DMS79 treated with DMSO at 0.1 percent for 48 hours (cell line): ENCODE measurements around the gene TMOD2.
"Not testable (repeated sequence)": the region's sequence is repeated elsewhere in the genome, so short reads cannot be mapped to it uniquely, and the experiment has no call there.

Experiments used
- DNase-seq: peaks from one replicate; lab custom pipeline; 2025; lab: John Stamatoyannopoulos, UW

TMOD2 gene

DNA sequence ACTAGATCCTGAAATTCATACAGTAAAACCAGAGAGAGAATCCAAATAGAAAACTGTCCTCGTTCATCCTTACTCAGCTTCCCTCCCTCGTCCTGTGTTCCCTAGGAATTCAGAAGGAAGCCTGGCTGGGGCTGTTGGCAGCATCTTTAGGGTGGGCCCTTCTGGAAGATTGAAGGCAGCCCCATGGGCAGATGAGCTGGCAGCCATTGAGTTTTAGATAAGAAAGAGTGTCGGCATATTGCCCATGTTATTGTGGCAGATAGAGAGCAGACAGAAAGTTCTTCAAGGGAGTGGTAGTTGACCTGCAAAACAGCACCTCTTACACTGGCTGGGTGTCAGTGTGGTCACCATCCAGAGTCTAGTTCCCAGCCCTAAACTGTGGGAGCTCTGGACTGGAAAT, 23.5 kb downstream of the TMOD2 start:
- DNase-seq: no peak

DNA sequence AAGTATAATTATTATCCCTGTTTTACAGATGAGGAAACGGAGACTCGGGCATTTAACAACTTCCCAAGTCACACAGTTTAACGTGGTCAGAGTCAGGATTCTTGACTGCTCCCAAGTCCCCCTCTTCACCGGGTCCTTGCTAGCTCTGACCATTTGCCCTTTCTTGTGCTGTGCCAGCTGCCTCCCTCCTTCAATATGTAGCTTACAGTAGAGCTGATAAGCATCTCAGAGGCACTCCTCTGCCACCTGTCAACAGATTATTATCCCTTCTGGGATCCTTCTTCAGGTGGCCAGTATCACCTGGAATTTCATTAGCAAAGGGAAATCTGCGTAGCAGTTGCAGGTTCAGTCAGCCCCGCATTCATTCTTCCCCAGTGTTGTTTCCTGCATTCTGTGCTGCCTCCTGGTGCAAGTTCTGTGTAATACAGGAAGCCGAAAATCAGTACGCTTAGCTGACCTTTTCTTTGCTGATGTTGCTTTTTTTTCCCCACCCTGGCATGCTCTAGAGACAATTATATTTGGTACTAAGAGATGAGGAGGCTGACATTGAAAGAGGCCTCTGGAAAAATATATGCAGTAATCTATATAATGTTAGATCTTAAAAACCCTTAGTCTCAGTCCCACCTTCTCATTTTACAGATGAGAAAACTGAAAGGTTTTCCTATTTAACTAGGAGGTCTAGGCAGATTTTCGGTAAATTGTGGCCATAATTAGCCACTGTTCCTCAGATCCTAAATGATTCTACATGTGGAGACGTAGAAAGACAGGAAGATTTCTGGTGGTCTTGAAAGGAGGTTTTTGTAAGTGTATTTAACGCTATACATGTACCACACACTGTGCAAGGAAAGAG, 24.8 kb downstream of the TMOD2 start:
- no peak for DNase-seq

DNA sequence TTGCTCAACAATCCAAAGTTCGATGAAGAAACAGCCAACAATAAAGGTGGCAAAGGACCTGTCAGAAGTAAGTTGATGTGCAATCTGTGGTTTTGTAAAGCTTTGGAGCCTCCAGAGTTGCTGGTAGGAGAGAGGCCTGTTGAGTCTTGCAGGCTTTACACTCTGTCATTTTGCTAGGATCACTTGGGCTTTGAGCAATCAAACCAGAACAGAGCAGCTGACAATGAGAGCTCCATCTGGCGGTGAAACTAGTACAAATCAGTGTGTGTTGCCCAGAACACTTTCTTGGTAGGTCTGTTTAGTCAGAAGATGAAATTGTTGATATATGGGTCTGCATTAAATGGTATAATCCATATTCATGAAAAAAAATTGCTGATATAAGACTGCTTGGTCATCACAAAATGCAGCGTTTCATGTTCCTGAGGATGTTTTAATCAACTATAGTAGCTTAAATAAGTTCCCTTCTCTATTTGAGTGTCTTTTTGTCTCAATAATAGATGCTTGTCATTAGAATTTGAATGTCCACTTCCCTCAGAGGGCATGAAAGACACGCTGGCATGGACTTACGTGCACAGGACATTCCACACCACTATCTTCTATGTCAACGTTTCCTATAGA, 25.7 kb downstream of the TMOD2 start:
- peak; percentile 39 for DNase-seq

DNA sequence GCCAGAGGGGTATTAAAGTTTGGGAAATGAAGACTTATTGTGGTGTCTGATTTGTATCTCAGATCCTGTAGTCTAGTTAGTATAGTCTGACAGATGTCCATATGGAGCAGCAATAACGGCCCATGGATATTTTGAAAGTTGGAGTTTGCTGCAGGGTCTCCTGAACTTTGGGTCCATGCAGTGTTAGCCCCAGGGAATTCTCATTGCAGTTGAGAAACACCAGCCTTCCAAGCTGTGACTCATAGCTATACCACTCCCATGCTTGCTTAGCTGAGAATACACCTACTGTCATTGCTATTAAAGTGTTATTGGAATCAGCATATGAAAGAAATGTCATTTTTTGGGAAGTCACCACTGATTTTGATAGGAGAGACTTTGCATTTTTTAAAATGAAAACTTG, 29.2 kb downstream of the TMOD2 start:
- no peak for DNase-seq

DNA sequence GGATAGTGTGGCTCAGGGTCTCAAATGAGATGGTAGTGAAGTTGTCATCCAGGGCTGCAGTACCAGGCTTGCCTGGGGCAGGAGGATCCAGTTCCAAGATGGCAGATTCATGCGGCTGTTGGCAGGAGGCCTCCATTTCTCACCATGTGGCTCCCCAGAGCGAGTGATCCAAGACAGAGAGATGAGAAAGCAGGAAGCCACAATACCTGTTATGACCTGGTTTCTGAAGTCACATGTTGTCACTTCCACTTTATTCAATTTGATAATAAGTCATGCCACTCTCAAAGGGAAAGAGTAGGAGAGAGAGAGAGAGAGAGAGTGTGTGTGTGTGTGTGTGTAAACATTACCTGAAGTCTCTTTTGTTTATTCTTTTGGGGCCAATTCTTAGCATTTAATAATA, 30.1 kb downstream of the TMOD2 start:
- DNase-seq: no peak

DNA sequence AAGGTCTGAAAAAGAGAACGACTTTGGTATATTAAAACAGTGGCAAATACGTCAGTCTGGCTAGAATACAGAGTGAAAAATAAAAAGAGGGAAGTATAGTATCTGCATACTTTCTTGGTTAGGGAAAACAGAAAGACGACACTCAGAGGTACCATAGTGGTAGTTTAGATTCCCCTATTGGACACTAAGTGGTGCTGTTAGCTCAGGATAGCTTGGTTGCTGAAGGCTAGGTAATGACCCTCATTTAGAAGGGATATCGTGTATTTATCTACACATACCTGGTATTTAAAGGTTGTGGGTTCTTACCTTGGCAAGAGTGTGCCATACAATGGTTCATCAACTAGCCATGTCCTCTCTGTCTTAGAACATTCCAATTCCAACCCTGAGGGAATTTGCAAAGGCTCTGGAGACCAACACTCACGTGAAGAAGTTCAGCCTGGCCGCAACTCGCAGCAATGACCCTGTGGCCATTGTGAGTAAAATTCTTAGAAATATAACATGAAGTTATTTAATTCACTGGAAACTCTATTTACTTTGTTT, 31.0 kb downstream of the TMOD2 start:
- DNase-seq: no peak

DNA sequence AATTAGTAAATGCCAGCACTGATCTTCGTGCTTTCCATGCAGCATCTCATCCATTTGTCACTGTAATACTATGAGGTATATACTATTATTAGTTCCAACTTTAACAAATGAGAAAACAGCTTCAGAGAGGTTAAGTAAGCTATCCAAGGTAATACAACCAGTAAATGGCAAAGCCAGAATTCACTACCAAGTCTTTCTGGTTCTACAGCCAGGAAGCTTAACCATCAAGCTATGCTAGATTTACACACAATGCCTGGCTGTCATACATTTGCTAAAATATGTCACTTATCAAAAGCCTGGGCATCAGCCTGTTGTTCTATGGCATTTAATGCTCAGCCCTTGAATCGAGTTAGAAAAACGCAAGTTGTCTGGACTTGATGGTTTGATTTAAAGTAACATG, 32.6 kb downstream of the TMOD2 start:
- DNase-seq: no peak

DNA sequence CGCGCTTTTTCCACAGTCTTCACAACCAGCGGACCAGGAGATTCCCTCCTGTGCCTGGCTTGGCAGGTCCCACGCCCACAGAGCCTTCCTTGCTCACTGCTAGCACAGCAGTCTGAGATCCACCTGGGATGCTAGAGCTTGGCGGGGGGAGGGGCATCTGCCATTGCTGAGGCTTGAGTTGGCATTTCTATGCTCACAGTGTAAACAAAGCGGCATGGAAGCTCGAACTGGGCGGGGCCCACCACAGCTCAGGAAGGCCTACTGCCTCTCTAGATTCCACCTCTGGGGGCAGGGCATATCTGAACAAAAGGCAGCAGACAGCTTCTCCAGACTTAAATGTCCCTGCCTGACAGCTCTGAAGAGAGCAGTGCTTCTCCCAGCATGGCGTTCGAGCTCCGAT, 35.7 kb downstream of the TMOD2 start:
- not testable (repeated sequence) for DNase-seq

DNA sequence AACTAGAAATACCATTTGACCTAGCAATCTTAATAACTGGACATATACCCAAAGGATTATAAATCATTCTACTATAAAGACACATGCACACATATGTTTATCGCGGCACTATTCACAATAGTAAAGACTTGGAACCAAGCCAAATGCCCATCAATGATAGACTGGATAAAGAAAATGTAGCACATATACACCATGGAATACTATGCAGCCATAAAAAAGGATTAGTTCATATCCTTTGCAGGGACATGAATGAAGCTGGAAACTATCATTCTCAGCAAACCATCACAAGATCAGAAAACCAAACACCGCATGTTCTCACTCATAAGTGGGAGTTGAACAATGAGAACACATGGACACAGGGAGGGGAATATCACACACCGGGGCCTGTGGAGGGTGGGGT, 41.1 kb downstream of the TMOD2 start:
- not testable (repeated sequence) for DNase-seq

DNA sequence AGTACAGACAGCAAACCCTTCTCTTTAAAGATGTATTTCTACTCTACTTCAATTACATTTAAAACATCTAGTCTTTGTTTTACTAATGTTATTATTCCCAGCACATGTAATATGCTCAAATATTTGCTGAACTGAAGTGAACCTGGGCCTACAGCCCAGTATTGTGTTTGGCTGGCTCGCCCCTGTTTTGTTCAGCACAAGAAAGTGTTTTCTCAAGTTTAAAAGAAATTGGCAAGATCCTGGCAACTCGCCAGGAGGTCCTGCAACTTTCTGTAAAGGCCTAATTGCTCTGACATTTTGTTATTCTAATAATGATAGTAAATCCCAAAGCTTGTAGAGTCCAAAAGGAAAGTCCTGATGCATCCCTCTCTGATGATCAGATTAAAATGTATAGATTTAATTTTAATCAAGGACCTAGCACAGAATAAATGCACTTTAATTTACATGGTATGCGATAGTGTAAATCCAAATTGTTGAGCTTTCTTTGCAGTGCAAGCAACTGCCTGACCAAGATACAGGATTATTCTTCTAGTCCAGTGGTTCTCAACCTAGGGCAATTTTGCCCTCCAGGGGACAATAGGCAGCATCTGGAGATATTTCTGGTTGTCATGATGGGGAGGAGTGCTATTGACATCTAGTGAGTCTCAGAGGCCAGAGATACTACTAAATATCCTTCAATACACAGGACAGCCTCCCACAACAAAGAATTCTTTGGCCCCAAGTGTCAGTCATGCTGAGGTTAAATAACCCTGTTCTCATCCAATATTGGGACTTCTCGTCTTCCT, 42.3 kb downstream of the TMOD2 start:
- peak; percentile 6 for DNase-seq

DNA sequence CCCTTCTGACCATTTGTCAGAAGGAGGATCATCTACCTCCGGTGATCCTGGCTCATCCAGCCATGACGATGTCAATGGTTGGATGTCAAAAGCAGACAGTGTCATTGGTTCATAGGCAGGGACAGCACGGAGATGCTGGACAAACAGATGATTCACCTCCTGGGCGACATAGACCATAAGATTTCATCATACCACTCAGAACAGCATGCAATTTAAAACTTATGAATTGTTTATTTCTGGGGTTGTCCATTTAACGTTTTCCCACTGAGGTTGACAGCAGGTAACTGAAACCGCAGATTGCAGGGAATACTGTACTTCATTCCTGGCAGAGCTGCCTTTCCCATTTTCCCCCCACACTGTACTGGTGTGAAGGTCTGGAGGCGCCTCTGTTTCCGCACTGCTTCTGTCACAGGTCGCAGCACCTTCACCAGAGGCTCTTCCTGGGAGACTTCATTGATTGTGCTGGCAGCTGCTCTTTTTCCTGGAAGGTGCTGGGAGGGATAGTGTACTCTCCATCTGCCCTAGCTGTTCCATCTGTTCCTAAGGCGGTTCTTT, 45.5 kb downstream of the TMOD2 start:
- no peak for DNase-seq

DNA sequence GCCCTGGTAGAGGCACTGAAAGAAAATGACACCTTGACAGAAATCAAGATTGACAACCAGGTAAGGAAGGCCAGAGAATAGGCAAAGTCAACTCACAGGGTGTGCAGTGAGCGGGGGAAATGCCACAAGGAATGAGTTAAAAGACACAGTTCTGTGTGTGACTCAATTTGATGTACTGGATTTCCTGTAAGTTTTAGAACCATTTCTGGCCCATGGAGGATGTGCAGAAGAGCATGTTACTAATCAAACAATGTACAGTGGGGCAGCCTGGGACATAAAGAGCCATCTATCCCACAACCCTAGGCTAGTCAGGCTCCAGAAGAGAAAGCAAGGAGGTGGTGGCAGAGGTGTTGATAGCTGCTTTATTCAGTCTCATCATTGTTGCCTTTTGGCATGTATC, 46.9 kb downstream of the TMOD2 start:
- no peak for DNase-seq

DNA sequence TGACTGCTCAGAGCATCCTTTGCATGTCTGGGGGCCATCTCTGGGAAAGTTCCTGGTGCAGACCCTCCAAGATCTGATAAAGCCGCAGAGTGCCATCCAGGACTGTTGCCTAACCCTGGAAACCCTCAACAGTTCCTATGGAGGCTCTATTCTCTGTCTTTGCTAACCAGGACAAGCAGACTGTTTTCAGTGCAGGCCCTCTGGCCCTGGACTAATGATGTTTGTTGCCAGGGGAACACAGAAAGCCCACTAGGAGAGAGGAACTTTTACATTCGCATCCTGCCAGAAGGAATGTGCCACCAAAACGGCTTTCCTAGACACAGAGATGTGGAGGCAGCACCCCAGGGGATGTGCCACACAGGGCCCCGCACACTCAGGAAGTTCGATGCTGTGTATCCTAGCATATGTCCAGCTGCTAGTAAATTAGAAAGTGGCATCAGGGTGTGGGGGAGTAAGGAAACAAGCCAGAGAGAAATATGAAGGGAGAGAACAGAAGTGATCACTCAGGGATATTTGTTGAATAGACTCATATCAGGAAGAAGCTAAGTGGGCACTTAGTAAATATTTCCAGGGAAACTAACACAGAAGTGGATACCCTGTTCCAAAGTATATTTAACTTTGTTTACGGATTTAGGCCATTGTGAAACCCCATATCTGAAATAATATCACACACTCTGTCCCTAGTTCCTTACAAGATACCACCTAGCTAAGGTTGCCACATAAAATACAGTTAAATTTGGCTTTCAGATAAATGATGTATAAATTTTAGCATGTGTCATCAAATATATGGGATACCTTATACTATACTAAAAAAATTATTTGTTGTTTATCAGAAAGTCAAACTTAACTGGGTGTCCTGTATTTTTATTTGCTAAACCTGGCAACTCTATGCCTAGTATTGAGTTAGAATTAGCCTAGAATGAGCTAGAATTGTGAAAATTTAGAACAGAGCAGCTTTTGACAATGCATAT, 48.2 kb downstream of the TMOD2 start:
- no peak for DNase-seq

DNA sequence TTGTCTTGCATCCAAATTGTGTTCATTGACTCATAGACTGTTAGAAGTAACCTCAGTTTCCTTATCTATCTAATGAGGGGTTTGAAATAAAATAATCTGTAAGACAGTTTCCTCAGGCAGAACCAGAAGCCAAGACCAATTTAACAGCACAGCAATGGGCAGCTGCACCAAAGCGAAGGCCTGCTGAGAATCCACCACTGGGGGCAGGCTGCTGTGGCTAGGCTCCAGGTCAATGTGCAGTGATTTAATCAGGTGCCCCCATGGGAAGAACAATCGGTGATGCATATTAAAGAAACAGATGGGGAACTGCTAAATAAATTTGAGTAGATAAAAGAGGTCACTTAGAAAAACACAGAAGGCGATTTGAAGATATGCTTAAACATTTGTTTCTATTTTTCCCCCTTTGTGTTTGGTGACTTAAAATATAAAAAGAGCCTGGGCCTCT, 50.0 kb downstream of the TMOD2 start:
- DNase-seq: no peak

DNA sequence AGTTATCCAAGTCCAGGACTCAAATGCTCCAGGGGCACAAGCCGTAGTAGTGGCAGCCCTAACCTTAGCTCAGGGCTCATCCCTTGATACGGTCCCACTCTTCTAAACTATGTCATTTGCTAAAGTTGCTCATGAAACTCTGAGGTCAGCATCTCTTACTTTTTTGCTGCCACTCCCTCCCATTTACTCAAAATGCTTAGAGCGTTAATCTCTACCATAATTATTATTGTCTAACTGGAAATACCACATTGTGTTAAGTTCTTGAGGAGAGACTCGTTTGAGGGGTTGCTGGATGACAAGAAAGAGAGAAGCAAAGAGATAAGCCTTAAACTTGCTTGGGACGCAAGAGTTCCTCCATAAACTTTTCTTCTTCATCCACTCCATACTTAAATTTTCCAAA, 51.2 kb downstream of the TMOD2 start:
- no peak for DNase-seq

DNA sequence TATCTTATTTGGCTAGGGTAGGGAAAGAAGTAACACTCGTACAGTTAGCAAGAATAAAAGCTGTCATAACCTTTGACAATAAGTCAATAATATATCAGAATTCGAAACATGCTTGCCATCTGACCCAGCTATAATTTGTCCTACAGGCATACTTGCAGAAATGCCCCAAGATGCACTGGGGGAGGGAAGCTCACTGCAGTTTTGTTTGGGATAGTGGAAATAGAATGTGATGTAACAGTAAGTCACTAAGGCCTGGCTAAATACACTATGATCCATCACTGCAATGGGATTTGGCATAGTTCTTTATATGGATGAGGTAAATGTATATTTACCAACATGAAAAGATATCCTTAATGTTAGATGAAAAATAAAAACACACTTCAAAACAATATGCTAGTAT, 52.6 kb downstream of the TMOD2 start:
- no peak for DNase-seq

DNA sequence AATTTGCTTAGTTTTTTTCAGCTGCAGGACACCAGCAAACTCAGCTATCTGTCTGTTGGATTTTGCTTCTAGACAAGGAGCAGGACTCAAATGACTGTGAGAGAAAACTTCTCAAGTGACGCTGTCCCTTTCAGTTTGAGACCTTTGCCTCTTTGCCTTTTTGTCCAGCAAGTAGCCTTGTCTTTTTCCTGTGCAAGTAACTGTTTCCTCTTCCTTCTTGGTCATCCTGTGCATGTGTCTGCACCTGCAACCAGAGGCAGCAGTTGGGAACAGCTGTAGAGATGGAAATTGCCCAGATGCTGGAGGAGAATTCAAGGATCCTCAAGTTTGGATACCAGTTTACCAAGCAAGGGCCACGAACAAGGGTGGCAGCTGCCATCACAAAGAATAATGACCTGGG, 54.7 kb downstream of the TMOD2 start:
- DNase-seq: no peak

DNA sequence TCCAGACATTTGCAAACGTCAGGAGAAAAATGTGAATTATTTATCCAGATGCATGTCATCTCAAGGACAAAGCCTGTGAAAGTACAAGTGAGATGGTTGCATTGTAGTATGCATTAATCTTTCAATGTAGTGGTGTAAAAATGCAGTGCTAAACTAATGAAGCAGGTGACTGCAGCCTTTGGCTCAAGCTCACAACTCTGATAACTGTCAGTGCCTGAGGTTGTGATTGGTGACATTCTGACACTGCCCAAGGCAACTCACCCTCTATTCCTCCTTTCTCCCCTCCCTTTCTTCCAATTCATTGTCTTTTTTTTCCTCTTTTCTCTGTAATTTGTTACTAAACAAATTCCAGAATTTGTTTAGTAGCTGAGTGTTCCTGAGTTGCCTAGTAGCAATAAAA, 58.1 kb downstream of the TMOD2 start:
- DNase-seq: no peak

DNA sequence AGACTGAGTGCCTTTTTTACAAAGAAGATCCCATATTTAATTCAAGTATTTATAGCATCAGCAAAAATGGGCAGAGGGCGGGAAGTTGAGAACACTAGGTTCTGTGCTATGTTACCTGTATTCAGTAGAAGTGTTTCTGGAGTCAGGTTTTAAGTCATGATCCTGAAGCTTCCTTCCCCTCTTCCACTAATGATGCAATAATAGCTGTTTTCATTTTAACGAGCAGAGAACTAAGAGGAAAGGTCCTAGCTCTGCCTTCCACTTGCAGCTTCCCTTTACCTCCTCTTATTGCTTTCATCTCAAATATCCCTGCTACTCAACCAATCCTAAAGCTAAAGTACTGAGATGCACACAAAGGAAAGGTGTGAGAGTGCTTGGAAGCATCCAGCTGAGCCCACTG, 61.2 kb downstream of the TMOD2 start:
- no peak for DNase-seq

DNA sequence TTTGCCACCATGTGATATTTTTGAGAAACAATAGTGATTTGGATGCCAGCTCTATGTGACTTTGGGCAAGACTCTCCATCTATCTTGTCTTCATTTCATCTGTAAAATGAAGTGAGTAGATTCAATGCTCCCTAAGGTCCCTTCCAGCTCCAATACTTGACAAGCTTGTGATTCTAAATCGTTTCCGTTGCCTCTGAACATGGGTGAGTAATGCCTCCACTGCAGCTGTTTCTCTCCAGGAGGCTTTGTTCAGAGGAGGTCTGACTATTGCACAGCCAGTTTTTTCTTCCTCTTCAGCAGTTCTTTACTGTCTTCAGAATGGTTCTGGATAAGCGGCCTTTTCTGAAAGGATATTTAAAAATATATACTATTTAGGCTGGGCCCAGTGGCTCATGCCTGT, 63.2 kb downstream of the TMOD2 start:
- no peak for DNase-seq

DNA sequence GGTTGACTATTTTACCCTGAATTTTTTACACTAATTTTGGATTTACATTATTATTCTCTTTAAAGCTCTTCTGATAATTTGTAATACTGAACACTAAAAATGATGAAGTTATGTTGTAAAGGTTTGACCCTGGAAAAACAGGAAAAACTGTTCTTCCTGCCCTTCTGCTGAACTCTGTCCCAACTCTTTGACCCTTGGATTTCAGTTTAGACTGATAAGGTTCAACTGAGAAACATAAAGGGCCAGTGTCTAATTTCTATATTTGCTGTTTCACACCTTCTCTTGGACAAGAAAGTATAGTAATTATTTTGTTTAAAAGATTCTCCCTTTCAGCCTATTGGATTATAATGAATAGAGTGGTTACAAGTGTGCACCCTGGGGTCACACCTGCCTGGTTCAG, 65.2 kb downstream of the TMOD2 start:
- DNase-seq: no peak
